Esophagus muscularis mucosa (tissue), 3 donors: ENCODE results near the gene CAMKMT.

Experiments
- CTCF ChIP-seq, 3 experiments: fragments of 200-600 bp in 2 of 3; fragments of 450-650 bp in 1 of 3; sonication (generic) in 2 of 3; IDR thresholded peaks; one replicate each; pipeline ENCODE4 v1.5.1; 2017 to 2019; ENCODE audit warnings: antibody characterized with exemption in 3 of 3, mild to moderate bottlenecking in 2 of 3, moderate library complexity in 1 of 3
- POLR2A ChIP-seq: fragments of 450-650 bp; IDR thresholded peaks from one replicate; pipeline ENCODE4 v1.6.1; 2017; ENCODE audit warnings: antibody characterized with exemption, moderate library complexity, mild to moderate bottlenecking, low read depth
- POLR2AphosphoS5 ChIP-seq, 2 donors: sonication (generic); formaldehyde crosslinking; IDR thresholded peaks; one replicate each; pipeline ENCODE4 v1.6.1; 2017; ENCODE audit warnings: antibody characterized with exemption in 2 of 2

GRCh38 chr2:44377486-44377885, 15.7 kb downstream of the CAMKMT start:
- TF ChIP-seq CTCF (IDR thresholded peaks at IDR 0.05) (no peak), POLR2AphosphoS5 (IDR thresholded peaks at IDR 0.05) (no peak), POLR2A (no peak)
